Natural killer cell (primary cell): Measurements from ENCODE around the gene PPIF. TPM values are rescaled to one million over a fixed set of nuclear protein-coding genes. Genes with fewer than 3 reads are reported as not detected.
A peak's percentile ranks its signal among the peaks of the same experiment; 100 is the strongest.

Experiments
- ATAC-seq, 3 donors: fragments of 150-1000 bp in 2 of 3; fragments of 200-7000 bp in 1 of 3; cut with Tn5 transposase; 1 replicate in 1 of 3; 2 replicates in 2 of 3; pipeline ENCODE4 v1.10.0; 2021; ENCODE audit warnings: mild to moderate bottlenecking in 2 of 3, moderate library complexity in 2 of 3
- DNase-seq, 2 donors: peaks; one replicate each; pipeline versions ENCODE4 v3.0.0 to v3.0.0-alpha.2; 2013 to 2021; ENCODE audit warnings: mixed read lengths in 1 of 2
- H3K27ac ChIP-seq: one replicate; pipeline ENCODE4 v1.5.1; 2013; ENCODE audit warnings: mild to moderate bottlenecking, low read length
- H3K27me3 ChIP-seq: one replicate; pipeline ENCODE4 v1.6.1; 2013; ENCODE audit warnings: low read length; ENCODE audit not compliant: control insufficient read depth, insufficient read depth
- H3K36me3 ChIP-seq: one replicate; pipeline ENCODE4 v1.6.1; 2013; ENCODE audit warnings: low read length; ENCODE audit not compliant: control insufficient read depth, insufficient read depth
- H3K4me1 ChIP-seq: one replicate; pipeline ENCODE4 v1.6.1; 2013; ENCODE audit warnings: low read length; ENCODE audit not compliant: control insufficient read depth, insufficient read depth
- H3K4me3 ChIP-seq: one replicate; pipeline ENCODE4 v1.5.1; 2013; ENCODE audit warnings: low read length
- H3K9me3 ChIP-seq: one replicate; pipeline ENCODE4 v1.6.1; 2013; ENCODE audit warnings: low read length; ENCODE audit not compliant: control insufficient read depth, insufficient read depth
- H3K27ac Mint-ChIP-seq, 2 donors: one replicate each; pipeline ENCODE4 v1.8.0; 2022; ENCODE audit warnings: mild to moderate bottlenecking in 2 of 2, mixed read lengths in 2 of 2, moderate library complexity in 1 of 2
- H3K27me3 Mint-ChIP-seq, 2 donors: one replicate each; pipeline ENCODE4 v1.8.0; 2022; ENCODE audit warnings: low read depth in 2 of 2, mixed read lengths in 2 of 2
- H3K36me3 Mint-ChIP-seq: one replicate; pipeline ENCODE4 v1.8.0; 2022; ENCODE audit warnings: mixed read lengths
- H3K4me1 Mint-ChIP-seq, 2 donors: one replicate each; pipeline ENCODE4 v1.8.0; 2022; ENCODE audit warnings: mixed read lengths in 2 of 2
- H3K4me3 Mint-ChIP-seq: one replicate; pipeline ENCODE4 v1.8.0; 2022; ENCODE audit warnings: mild to moderate bottlenecking, moderate library complexity, mixed read lengths
- H3K9me3 Mint-ChIP-seq, 2 donors: one replicate each; pipeline ENCODE4 v1.8.0; 2022; ENCODE audit warnings: mixed read lengths in 2 of 2
- CTCF ChIP-seq: fragments of 200-600 bp; IDR thresholded peaks from one replicate; pipeline ENCODE4 v1.8.0; 2022; ENCODE audit warnings: antibody characterized with exemption
- whole genome bisulfite sequencing: methylation state at CpG from one replicate; pipeline ENCODE4 v1.1.7; 2013; ENCODE audit warnings: missing lambda C conversion rate; ENCODE audit not compliant: insufficient coverage; 5-methylcytosine and 5-hydroxymethylcytosine counted together
- intact Hi-C: fragments of 100-400 bp; cut with micrococcal nuclease; formaldehyde crosslinking; loops from one replicate; pipeline ENCODE4 v1.14.2; 2022
- total RNA-seq, 4 donors: library from RNA; stranded (reverse); fragments of 120-200 nt in 1 of 4; gene quantifications; one replicate each; pipeline versions ENCODE4 v1.2.3 to v1.2.4, GENCODE V29; 2013 to 2022

The PPIF gene
- total RNA-seq, 3 donors from 2014 or later (not counting 1 experiment from before 2014, with no cell fraction given), result 59.5 to 99.1 (median 66.3) TPM

DNA sequence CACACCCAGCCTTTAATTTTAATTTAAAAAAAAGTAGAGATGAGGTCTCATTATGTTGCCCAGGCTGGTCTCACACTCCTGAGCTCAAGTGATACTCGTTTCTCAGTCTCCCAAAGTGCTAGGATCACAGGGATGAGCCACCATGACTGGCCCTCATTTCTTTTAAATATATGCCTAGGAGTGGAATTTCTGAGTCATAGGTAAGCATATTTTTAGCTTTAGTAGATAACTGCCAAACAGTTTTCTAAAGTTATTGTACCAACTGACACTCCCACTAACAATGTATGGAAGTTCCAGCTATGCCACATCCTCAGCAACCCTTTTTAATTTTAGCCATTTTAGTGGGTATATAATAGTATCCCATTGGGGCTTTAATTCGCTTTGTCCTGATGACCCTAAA lies 13.8 kb upstream of the PPIF start:
- Histone ChIP-seq H3K4me1 (peaks cover 11% of the 10 kb centered on the region), H3K27me3 (no peaks in the 10 kb centered on the region), H3K4me3 (no peak overlapping the region), H3K27ac (no peak overlapping the region), H3K36me3 (no peaks in the 10 kb centered on the region), H3K9me3 (no peaks in the 10 kb centered on the region)
- whole genome bisulfite sequencing, result 100% methylated on average over 2 of the region's 2 CpGs
- Mint-ChIP-seq H3K4me1 (no peaks in the 10 kb centered on the region), H3K36me3 (no peaks in the 10 kb centered on the region), H3K27ac (no peak overlapping the region), H3K4me3 (no peak overlapping the region), H3K27me3 (no peaks in the 10 kb centered on the region), H3K9me3 (no peaks in the 10 kb centered on the region)
- TF ChIP-seq CTCF, result no peak
- no peak for ATAC-seq
- DNase-seq, result no peak
- intact Hi-C loops, result no loop called here

DNA sequence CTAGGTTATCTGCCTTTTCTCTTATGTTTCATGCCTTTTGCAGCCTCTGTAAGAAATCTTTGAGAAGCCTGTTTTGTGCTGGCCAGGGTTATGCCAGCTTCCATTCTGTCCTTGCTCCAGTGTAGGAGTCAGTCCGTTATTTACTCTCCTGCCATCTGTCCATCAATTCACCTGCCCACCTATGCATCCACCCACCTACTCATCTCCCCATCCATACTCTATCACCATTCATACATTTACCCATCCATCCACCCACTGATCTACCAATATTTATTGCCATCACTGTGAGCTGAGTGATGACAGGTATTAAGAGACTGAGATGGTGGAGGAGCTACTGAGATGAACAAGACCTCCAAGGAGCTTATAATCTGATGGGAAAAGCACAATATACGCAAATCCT lies 12.7 kb upstream of the PPIF start:
- Mint-ChIP-seq H3K36me3 (no peaks in the 10 kb centered on the region), H3K4me3 (no peak overlapping the region), H3K4me1 (no peaks in the 10 kb centered on the region), H3K27ac (no peak overlapping the region), H3K27me3 (no peaks in the 10 kb centered on the region), H3K9me3 (no peaks in the 10 kb centered on the region)
- H3K9me3 ChIP-seq, result no peaks in the 10 kb centered on the region
- intact Hi-C loops, result no loop called here
- ATAC-seq (no peak), DNase-seq (no peak)
- no peak overlapping the region for H3K27ac ChIP-seq
- H3K27me3 ChIP-seq, result no peaks in the 10 kb centered on the region
- 98% methylated on average over 2 of the region's 2 CpGs for WGBS
- H3K4me1 ChIP-seq, result peaks cover 11% of the 10 kb centered on the region
- no peaks in the 10 kb centered on the region for H3K36me3 ChIP-seq
- H3K4me3 ChIP-seq, result no peak overlapping the region
- no peak for TF ChIP-seq CTCF

DNA sequence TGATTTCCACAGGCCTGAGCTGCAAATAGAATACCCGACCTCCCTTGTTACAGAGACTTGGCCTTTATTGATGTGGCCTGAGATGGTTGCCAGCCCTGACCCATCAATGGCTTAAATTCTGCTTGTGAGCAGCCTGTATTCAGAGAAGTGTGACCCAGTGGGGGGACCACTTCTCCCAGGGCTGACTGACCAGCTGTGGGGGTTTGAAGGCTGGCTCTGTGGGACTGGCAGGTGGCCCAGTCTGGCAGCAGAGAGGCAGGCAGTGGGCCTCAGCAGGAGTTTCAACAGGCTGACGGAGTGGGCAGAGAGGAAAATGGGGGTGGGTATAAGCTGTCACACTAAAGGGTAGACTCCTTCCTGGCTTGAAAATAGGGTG lies 12.2 kb upstream of the PPIF start:
- TF ChIP-seq CTCF, result no peak
- Mint-ChIP-seq H3K27me3 (no peaks in the 10 kb centered on the region), H3K27ac (peak overlapping the region in 1 of 2 donors; percentile 6), H3K9me3 (no peaks in the 10 kb centered on the region), H3K36me3 (no peaks in the 10 kb centered on the region), H3K4me1 (no peaks in the 10 kb centered on the region), H3K4me3 (no peak overlapping the region)
- ATAC-seq (no peak), DNase-seq (no peak)
- 92% methylated on average over 2 of the region's 2 CpGs for WGBS
- Histone ChIP-seq H3K4me3 (no peak overlapping the region), H3K36me3 (no peaks in the 10 kb centered on the region), H3K4me1 (peaks cover 11% of the 10 kb centered on the region), H3K9me3 (no peaks in the 10 kb centered on the region), H3K27ac (no peak overlapping the region), H3K27me3 (no peaks in the 10 kb centered on the region)
- intact Hi-C loops, result no loop called here

DNA sequence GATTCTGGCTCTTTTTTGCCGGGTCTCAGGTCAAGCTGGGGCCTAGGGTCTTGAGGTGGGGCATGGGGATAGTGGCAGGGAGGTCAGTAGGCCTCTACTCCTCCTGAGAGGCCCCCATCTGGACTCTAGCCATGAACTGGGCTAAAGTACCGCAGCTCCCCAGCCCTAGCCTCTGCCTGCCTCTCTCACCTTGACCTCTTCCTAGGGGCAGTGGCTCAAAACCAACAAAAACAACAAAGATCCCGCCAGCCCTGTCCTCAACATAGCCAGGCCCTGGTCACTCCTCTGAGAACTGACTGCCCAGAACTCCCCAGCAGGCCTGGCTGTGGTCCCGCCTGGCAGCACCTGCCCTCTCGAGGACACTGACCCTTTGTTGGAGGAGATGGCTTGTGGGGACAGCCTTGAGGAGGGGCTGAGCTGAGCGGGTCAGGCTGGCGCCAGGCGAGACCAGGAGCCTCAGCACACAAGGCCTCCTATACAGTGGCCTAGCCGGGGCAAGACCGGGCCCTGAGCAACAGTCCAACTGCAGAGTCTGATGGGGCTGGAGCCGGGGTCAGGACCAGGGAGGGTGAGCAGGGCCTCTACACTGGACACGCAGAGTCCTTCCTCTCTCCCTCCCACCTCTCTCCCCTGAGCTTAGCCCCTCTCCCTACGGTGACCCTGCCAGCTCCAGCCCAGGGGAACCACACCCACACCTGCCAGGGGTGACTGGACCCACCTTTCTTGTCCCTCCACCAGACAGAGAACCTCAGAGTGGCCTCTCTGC lies 11.6 kb upstream of the PPIF start:
- Histone ChIP-seq H3K27ac (no peak overlapping the region), H3K36me3 (no peaks in the 10 kb centered on the region), H3K27me3 (no peaks in the 10 kb centered on the region), H3K4me3 (no peak overlapping the region), H3K4me1 (peaks cover 11% of the 10 kb centered on the region), H3K9me3 (no peaks in the 10 kb centered on the region)
- no peaks in the 10 kb centered on the region for H3K36me3 Mint-ChIP-seq
- TF ChIP-seq CTCF, result no peak
- intact Hi-C loops, result no loop called here
- H3K4me1 Mint-ChIP-seq, result no peaks in the 10 kb centered on the region
- no peaks in the 10 kb centered on the region for H3K9me3 Mint-ChIP-seq
- WGBS, result 88% methylated on average over 13 of the region's 13 CpGs
- no peak for DNase-seq
- H3K27ac Mint-ChIP-seq, result peak overlapping the region in 1 of 2 donors; percentile 6
- H3K4me3 Mint-ChIP-seq, result no peak overlapping the region
- H3K27me3 Mint-ChIP-seq, result no peaks in the 10 kb centered on the region
- ATAC-seq, result no peak
